ENCODE results near the gene CAPN8. TPM values are rescaled to one million over a fixed set of nuclear protein-coding genes. Genes with fewer than 3 reads are reported as not detected.

The CAPN8 gene
- total RNA-seq, 1 donor = not detected

GRCh38 chr1:223657978-223658377, 7.5 kb downstream of the CAPN8 start:
- DNase-seq (ENCODE audit: insufficient read length, low spot score, missing footprints) = no peak
- Histone ChIP-seq H3K4me1 (ENCODE audit: insufficient read depth, low read length) (no peaks in the 10 kb centered on the region), H3K4me3 (ENCODE audit: insufficient read depth, low read length) (no peak overlapping the region), H3K79me2 (ENCODE audit: insufficient read depth, low read length) (no peaks in the 10 kb centered on the region), H3K36me3 (ENCODE audit: insufficient read depth, low read length) (no peaks in the 10 kb centered on the region), H3K4me2 (ENCODE audit: insufficient read depth, low read length) (no peak overlapping the region), H3K27ac (ENCODE audit: low read depth, low read length) (no peak overlapping the region), H4K20me1 (ENCODE audit: insufficient read depth, low read length) (no peaks in the 10 kb centered on the region), H3K9me3 (ENCODE audit: low read depth, low read length) (no peaks in the 10 kb centered on the region), H3K27me3 (ENCODE audit: insufficient read depth, low read length) (peaks cover 34% of the 10 kb centered on the region), H2AFZ (ENCODE audit: low read length) (no peak overlapping the region)
- TF ChIP-seq CTCF (IDR thresholded peaks at IDR 0.05; ENCODE audit: extremely low read depth, low read depth, low read length) = no peak

GRCh38 chr1:223654083-223654482, 11.4 kb downstream of the CAPN8 start:
- H2AFZ ChIP-seq (ENCODE audit: low read length) = no peak overlapping the region
- peaks cover 34% of the 10 kb centered on the region for H3K27me3 ChIP-seq (ENCODE audit: insufficient read depth, low read length)
- H3K36me3 ChIP-seq (ENCODE audit: insufficient read depth, low read length) = no peaks in the 10 kb centered on the region
- TF ChIP-seq CTCF (IDR thresholded peaks at IDR 0.05; ENCODE audit: extremely low read depth, low read depth, low read length) = no peak
- H3K4me3 ChIP-seq (ENCODE audit: insufficient read depth, low read length) = no peak overlapping the region
- H3K4me1 ChIP-seq (ENCODE audit: insufficient read depth, low read length) = no peaks in the 10 kb centered on the region
- no peak for DNase-seq (ENCODE audit: insufficient read length, low spot score, missing footprints)
- no peaks in the 10 kb centered on the region for H3K9me3 ChIP-seq (ENCODE audit: low read depth, low read length)
- H3K4me2 ChIP-seq (ENCODE audit: insufficient read depth, low read length) = no peak overlapping the region
- H3K79me2 ChIP-seq (ENCODE audit: insufficient read depth, low read length) = no peaks in the 10 kb centered on the region
- no peaks in the 10 kb centered on the region for H4K20me1 ChIP-seq (ENCODE audit: insufficient read depth, low read length)
- H3K27ac ChIP-seq (ENCODE audit: low read depth, low read length) = no peak overlapping the region

- no peaks in the 10 kb centered on the region for H3K36me3 ChIP-seq (ENCODE audit: insufficient read depth, low read length)
- H3K9me3 ChIP-seq (ENCODE audit: low read depth, low read length) = no peaks in the 10 kb centered on the region
- H3K4me2 ChIP-seq (ENCODE audit: insufficient read depth, low read length) = no peak overlapping the region
- H4K20me1 ChIP-seq (ENCODE audit: insufficient read depth, low read length) = no peaks in the 10 kb centered on the region
- no peaks in the 10 kb centered on the region for H3K4me1 ChIP-seq (ENCODE audit: insufficient read depth, low read length)
- no peak overlapping the region for H3K27ac ChIP-seq (ENCODE audit: low read depth, low read length)
- DNase-seq (ENCODE audit: insufficient read length, low spot score, missing footprints) = no peak
- no peak overlapping the region for H3K4me3 ChIP-seq (ENCODE audit: insufficient read depth, low read length)
- no peak for TF ChIP-seq CTCF (IDR thresholded peaks at IDR 0.05; ENCODE audit: extremely low read depth, low read depth, low read length)
- peaks cover 39% of the 10 kb centered on the region for H3K27me3 ChIP-seq (ENCODE audit: insufficient read depth, low read length)
- H2AFZ ChIP-seq (ENCODE audit: low read length) = no peak overlapping the region
- no peaks in the 10 kb centered on the region for H3K79me2 ChIP-seq (ENCODE audit: insufficient read depth, low read length)
These were observed 12.1 kb downstream of the CAPN8 start for GRCh38 chr1:223653431-223653830.

GRCh38 chr1:223653015-223653414, 12.5 kb downstream of the CAPN8 start:
- H3K27me3 ChIP-seq (ENCODE audit: insufficient read depth, low read length) = peaks cover 39% of the 10 kb centered on the region
- no peak for DNase-seq (ENCODE audit: insufficient read length, low spot score, missing footprints)
- no peaks in the 10 kb centered on the region for H4K20me1 ChIP-seq (ENCODE audit: insufficient read depth, low read length)
- no peaks in the 10 kb centered on the region for H3K36me3 ChIP-seq (ENCODE audit: insufficient read depth, low read length)
- H3K9me3 ChIP-seq (ENCODE audit: low read depth, low read length) = no peaks in the 10 kb centered on the region
- no peaks in the 10 kb centered on the region for H3K79me2 ChIP-seq (ENCODE audit: insufficient read depth, low read length)
- TF ChIP-seq CTCF (IDR thresholded peaks at IDR 0.05; ENCODE audit: extremely low read depth, low read depth, low read length) = no peak
- no peak overlapping the region for H3K4me2 ChIP-seq (ENCODE audit: insufficient read depth, low read length)
- no peaks in the 10 kb centered on the region for H3K4me1 ChIP-seq (ENCODE audit: insufficient read depth, low read length)
- no peak overlapping the region for H3K27ac ChIP-seq (ENCODE audit: low read depth, low read length)
- H2AFZ ChIP-seq (ENCODE audit: low read length) = no peak overlapping the region
- H3K4me3 ChIP-seq (ENCODE audit: insufficient read depth, low read length) = no peak overlapping the region

All from osteoblast (primary cell).